ENCODE measurements around the gene PRC1.
A peak's percentile ranks its signal among the peaks of the same experiment; 100 is the strongest.
"Not testable (repeated sequence)": the region's sequence is repeated elsewhere in the genome, so short reads cannot be mapped to it uniquely, and the experiment has no call there.

The PRC1 gene

DNA sequence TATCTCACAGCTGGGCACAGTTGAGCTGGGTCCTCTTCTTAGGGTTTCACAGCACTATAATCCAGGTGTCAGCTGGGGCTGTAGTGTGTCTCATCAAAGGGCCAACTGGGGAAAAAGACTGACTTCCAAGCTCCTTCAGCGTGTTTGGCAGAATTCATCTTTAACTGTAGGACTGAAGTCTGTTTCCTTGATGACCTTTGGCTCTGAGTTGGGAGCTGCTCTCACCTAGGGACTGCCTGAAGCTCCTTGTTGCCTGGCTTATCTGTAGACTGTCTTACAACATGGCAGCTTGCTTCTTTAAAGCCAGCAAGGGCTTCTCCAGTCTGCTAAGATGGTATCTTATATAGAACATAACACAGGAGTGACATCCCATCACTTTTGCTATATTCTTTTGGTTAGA lies 33.3 kb upstream of the PRC1 start:
- TF ChIP-seq, protein P1, sequence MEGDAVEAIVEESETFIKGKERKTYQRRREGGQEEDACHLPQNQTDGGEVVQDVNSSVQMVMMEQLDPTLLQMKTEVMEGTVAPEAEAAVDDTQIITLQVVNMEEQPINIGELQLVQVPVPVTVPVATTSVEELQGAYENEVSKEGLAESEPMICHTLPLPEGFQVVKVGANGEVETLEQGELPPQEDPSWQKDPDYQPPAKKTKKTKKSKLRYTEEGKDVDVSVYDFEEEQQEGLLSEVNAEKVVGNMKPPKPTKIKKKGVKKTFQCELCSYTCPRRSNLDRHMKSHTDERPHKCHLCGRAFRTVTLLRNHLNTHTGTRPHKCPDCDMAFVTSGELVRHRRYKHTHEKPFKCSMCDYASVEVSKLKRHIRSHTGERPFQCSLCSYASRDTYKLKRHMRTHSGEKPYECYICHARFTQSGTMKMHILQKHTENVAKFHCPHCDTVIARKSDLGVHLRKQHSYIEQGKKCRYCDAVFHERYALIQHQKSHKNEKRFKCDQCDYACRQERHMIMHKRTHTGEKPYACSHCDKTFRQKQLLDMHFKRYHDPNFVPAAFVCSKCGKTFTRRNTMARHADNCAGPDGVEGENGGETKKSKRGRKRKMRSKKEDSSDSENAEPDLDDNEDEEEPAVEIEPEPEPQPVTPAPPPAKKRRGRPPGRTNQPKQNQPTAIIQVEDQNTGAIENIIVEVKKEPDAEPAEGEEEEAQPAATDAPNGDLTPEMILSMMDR (conservative IDR thresholded peaks at IDR 0.05; ENCODE audit: low read length), result no peak
- no peak for DNase-seq (ENCODE audit: low read depth)
- no peak overlapping the region for H3K4me3 ChIP-seq (ENCODE audit: low read length)

DNA sequence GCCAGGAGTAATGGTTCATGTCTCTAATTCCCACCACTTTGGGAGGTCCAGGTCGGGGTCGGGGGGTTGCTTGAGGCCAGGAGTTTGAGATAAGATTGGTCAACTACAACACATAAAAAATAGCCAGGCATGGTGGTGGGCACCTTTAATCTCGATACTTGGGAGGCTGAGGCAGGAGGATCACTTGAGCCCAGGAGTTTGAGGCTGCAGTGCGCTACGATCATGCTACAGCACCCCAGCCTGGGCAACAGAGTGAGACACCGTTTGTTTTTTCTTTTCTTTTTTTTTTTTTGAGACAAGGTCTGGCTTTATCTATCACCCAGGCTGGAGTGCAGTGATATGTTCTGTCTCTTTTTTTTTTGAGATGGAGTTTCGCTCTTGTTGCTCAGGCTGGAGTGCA lies 29.4 kb upstream of the PRC1 start:
- no peak overlapping the region for H3K4me3 ChIP-seq (ENCODE audit: low read length)
- TF ChIP-seq, protein P1 (conservative IDR thresholded peaks at IDR 0.05; ENCODE audit: low read length), result no peak
- no peak for DNase-seq (ENCODE audit: low read depth)

DNA sequence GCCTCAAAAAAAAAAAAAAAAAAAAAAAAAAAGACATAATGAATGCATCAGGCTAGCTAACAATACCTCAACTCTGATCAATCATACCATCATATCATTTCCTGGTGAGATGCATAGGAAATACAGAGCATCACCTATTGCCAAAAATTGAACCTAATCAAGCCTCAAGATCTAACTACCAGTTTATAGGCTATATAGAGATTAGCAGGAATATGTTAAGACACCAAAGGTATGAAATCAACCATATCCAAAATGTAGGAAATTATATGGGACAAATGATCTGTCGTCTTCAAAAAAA lies 28.4 kb upstream of the PRC1 start:
- DNase-seq (ENCODE audit: low read depth), result no peak
- TF ChIP-seq, protein P1 (conservative IDR thresholded peaks at IDR 0.05; ENCODE audit: low read length), result no peak
- H3K4me3 ChIP-seq (ENCODE audit: low read length), result peak overlapping the region; percentile 99

DNA sequence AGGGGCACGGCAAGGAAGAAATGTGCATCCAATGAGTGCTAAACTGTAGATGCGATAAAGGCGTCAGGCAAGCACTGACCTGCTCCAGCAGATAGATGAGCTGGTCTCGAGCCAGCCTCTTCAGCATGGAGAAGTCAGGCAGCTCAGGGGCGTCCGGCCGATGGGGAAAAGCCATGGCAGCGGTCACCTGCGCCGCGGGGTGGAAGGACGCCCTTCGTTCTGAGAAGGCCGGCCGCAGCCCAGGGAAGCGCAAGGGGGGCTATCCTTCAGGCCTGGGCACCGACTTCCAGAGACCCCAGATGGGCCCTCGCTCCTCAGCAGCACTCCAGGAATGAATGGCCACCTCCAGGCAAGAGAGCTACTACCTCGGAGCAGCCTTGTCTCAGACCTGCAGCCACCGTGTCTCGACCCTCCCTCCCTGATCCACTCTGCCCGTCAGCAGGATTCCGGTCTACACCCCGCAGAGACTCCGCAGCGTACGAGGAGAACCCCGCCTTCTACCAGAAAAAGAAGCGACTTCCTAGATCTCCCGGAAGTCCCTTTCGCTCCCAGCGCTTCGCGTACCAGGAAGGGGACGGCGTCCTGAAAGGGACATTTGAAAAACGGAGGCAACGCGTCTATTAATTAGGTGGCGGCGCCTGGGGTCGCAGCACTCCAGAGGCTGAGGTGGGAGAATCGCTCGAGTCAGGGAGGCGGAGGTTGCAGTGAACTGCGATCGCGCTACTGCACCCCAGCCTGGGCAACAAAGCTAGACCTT lies 27.9 kb upstream of the PRC1 start, which contains the start of gene VPS33B:
Gene VPS33B, minus strand, starts transcription at position 520 of the 757 bp plus-strand sequence. Its CDS starts 345 bp downstream, at position 175.
- peak within 1 kb of the TSS; percentile 99 for H3K4me3 ChIP-seq (ENCODE audit: low read length)
- TF ChIP-seq, protein P1 (conservative IDR thresholded peaks at IDR 0.05; ENCODE audit: low read length), result no peak
- peak; percentile 79 for DNase-seq (ENCODE audit: low read depth)

DNA sequence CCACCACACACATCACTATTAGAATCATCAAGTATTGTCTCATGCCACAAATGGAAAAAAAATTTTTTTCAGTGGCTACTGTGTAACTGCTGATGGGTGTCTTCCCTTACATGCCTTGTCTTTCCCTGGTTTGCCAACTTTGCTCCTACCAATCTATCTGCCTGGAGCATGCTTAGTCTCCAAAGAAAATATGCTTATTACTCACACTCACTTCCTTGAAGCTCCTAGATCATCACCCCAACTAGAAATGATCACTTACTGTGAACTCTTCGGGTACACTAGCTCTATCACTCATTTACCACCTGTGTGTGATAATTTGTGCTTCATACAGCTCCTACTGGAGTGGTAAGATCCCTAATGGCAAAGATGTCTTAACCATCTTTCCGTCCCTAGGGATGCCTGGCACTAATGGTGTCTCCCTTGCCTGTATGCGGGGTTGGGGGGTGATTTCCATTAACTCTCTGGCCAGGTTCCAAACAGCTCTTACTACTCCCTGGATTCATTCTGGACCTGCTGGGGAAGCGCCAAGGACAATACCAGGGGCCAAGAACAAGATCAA lies 27.3 kb upstream of the PRC1 start:
- peak overlapping the region; percentile 99 for H3K4me3 ChIP-seq (ENCODE audit: low read length)
- DNase-seq (ENCODE audit: low read depth), result peak; percentile 24

DNA sequence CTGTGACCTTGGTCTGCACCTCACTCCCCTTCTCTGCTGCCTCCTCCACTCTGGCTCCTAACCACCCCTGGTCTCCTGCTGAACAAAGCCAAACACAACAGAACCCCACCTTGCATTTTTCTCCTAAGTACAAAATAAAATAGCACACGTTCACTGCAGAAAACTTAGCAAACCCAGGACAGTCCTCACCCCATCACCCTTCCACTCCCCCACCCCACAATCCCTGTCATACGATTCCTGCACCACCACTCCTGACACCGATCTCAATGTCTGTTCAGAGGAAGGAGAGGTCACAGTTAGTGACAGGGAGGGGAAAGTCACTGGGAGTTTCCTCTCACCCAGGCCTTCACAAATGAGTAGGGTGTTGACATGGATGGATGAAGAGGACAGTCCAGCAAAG lies 23.8 kb upstream of the PRC1 start:
- no peak overlapping the region for H3K4me3 ChIP-seq (ENCODE audit: low read length)
- no peak for DNase-seq (ENCODE audit: low read depth)
- TF ChIP-seq, protein P1 (conservative IDR thresholded peaks at IDR 0.05; ENCODE audit: low read length), result no peak

More for the DNA sequence above, 27.3 kb upstream of the PRC1 start:
- TF ChIP-seq, protein P1 (conservative IDR thresholded peaks at IDR 0.05; ENCODE audit: low read length), result no peak

DNA sequence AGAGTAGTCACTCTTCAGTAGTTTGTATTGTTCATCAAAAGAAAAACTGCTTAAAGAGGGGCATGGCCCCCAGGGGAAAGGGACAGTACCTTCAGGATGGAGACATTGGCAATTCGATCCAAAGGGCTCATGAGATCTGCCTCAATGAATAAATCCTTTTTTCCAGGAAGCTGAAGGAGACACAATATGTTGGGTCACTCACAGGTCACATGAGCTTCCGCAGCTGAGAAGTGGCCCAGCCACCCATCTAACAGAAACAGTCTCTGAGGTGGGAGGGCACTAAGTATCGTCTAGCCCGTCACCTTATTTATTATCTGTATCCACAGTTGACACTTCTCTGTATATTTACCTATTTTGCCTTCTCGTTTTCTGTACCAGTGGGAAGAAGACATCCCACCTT lies 23.4 kb upstream of the PRC1 start:
- H3K4me3 ChIP-seq (ENCODE audit: low read length), result no peak overlapping the region
- TF ChIP-seq, protein P1 (conservative IDR thresholded peaks at IDR 0.05; ENCODE audit: low read length), result no peak
- no peak for DNase-seq (ENCODE audit: low read depth)

DNA sequence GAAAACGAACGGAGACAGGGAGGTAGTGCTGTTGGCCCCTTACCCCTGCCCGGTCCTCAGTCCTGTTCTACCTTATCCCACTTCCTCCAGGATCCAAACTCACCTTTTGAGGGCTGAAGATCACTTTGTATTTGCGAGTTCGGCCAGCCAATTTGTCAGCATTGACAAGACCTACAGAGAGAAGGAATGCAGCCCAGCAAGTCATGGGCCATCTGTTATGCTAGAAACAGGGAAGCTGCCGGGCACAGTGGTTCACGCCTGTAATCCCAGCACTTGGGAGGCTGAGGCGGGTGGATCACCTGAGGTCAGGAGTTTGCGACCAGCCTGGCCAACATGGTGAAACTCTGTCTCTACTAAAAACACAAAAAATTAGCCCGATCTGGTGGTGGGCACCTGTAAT lies 19.4 kb upstream of the PRC1 start:
- not testable (repeated sequence) for H3K4me3 ChIP-seq (ENCODE audit: low read length); DNase-seq (ENCODE audit: low read depth)

Measured in AG10803 (cell line).